Thoracic aorta (tissue), 2 donors: ENCODE data around the gene OR4B1. TPM values are rescaled to one million over a fixed set of nuclear protein-coding genes. Genes with fewer than 3 reads are reported as not detected.

ENCODE experiments used
- ATAC-seq: fragments of 150-250 bp; one replicate; pipeline ENCODE4 v1.8.0; 2017; ENCODE audit warnings: low read depth; ENCODE audit not compliant: insufficient number of reproducible peaks, low FRiP score
- DNase-seq: peaks from one replicate; pipeline ENCODE4 v3.0.0-alpha.2; 2020; ENCODE audit warnings: low spot score
- H3K27ac ChIP-seq, 2 donors: fragments of 200-600 bp; sonication (generic); 1 replicate in 1 of 2; 2 replicates in 1 of 2; pipeline ENCODE4 v1.5.1; 2016; ENCODE audit warnings: mild to moderate bottlenecking in 2 of 2, moderate library complexity in 2 of 2
- H3K27me3 ChIP-seq: fragments of 200-600 bp; sonication (generic); replicated peaks from 2 replicates; pipeline ENCODE4 v1.6.0; 2016; ENCODE audit warnings: mild to moderate bottlenecking; ENCODE audit not compliant: insufficient read depth
- H3K36me3 ChIP-seq: fragments of 200-600 bp; sonication (generic); one replicate; pipeline ENCODE4 v1.5.1; 2016
- H3K4me1 ChIP-seq, 2 donors: fragments of 200-600 bp; sonication (generic); 1 replicate in 1 of 2; 2 replicates in 1 of 2; pipeline versions ENCODE4 v1.5.1 to v1.6.0; 2016; ENCODE audit warnings: low read depth in 2 of 2, mild to moderate bottlenecking in 1 of 2; ENCODE audit not compliant: control insufficient read depth in 1 of 2
- H3K4me3 ChIP-seq: fragments of 200-600 bp; sonication (generic); 2 replicates; pipeline ENCODE4 v1.5.1; 2016; ENCODE audit warnings: mild to moderate bottlenecking
- H3K9me3 ChIP-seq: fragments of 200-600 bp; sonication (generic); 2 replicates; pipeline ENCODE4 v1.5.1; 2016
- total RNA-seq, 2 donors: library from RNA; depleted of rRNA; stranded (reverse); fragments of >200 nt; gene quantifications; one replicate each; pipeline versions ENCODE4 v1.1.0 to v1.2.3, GENCODE V29; 2016
- TF ChIP-seq, protein P1 (sequence below): fragments of 200-600 bp; sonication (generic); IDR thresholded peaks from one replicate; pipeline ENCODE4 v1.5.1; 2019; ENCODE audit warnings: antibody characterized with exemption

Gene OR4B1, protein sequence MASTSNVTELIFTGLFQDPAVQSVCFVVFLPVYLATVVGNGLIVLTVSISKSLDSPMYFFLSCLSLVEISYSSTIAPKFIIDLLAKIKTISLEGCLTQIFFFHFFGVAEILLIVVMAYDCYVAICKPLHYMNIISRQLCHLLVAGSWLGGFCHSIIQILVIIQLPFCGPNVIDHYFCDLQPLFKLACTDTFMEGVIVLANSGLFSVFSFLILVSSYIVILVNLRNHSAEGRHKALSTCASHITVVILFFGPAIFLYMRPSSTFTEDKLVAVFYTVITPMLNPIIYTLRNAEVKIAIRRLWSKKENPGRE
- total RNA-seq: not detected

DNA sequence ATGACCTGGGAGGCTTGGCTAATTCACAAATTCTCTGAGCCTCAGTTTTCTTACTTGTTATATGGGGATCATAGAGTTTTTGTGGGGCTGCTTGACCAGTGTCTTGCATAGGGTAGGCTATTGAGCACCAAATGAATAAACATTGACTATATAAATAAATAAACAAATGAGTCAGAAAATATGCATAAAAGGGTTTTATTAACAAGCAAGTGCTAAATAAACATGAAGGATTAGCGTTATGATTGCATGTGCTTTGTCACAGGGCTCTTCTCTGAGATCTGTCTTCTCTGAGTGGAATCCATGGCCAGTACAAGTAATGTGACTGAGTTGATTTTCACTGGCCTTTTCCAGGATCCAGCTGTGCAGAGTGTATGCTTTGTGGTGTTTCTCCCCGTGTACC is at the start of gene OR4B1:
TSS of gene OR4B1 (plus strand) at position 301 of the 400 bp plus-strand sequence. CDS start at position 301, 0 bp downstream.
- Histone ChIP-seq H3K27me3 (no peaks in the 10 kb centered on the region), H3K27ac (no peak within 1 kb of the TSS), H3K4me3 (no peak within 1 kb of the TSS), H3K9me3 (no peaks in the 10 kb centered on the region), H3K4me1 (no peaks in the 10 kb centered on the region), H3K36me3 (no peaks in the 10 kb centered on the region)
- TF ChIP-seq, protein P1, sequence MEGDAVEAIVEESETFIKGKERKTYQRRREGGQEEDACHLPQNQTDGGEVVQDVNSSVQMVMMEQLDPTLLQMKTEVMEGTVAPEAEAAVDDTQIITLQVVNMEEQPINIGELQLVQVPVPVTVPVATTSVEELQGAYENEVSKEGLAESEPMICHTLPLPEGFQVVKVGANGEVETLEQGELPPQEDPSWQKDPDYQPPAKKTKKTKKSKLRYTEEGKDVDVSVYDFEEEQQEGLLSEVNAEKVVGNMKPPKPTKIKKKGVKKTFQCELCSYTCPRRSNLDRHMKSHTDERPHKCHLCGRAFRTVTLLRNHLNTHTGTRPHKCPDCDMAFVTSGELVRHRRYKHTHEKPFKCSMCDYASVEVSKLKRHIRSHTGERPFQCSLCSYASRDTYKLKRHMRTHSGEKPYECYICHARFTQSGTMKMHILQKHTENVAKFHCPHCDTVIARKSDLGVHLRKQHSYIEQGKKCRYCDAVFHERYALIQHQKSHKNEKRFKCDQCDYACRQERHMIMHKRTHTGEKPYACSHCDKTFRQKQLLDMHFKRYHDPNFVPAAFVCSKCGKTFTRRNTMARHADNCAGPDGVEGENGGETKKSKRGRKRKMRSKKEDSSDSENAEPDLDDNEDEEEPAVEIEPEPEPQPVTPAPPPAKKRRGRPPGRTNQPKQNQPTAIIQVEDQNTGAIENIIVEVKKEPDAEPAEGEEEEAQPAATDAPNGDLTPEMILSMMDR: no peak
- ATAC-seq (no peak), DNase-seq (no peak)

DNA sequence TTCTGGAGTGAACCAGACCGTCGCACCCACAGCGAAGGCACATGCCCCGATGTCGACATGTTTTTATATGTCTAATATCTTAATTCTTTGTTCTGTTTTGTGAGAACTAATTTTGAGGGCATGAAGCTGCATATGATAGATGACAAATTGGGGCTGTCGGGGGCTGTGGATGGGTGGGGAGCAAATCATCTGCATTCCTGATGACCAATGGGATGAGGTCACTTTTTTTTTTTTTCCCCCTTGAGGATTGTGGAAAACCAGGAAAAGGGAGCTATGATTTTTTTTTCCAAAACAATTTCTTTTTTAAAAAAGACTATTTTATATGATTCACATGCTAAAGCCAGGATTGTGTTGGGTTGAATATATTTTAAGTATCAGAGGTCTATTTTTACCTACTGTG is 49.2 kb upstream of the OR4B1 start:
- DNase-seq (no peak), ATAC-seq (no peak)
- H3K27me3 ChIP-seq: no peaks in the 10 kb centered on the region
- H3K4me1 ChIP-seq: peaks cover 0 to 27% of the 10 kb centered on the region in 2 donors
- peaks cover 3% of the 10 kb centered on the region for H3K36me3 ChIP-seq
- no peak overlapping the region for H3K4me3 ChIP-seq
- H3K9me3 ChIP-seq: no peaks in the 10 kb centered on the region
- H3K27ac ChIP-seq: no peak overlapping the region
- TF ChIP-seq, protein P1: no peak

DNA sequence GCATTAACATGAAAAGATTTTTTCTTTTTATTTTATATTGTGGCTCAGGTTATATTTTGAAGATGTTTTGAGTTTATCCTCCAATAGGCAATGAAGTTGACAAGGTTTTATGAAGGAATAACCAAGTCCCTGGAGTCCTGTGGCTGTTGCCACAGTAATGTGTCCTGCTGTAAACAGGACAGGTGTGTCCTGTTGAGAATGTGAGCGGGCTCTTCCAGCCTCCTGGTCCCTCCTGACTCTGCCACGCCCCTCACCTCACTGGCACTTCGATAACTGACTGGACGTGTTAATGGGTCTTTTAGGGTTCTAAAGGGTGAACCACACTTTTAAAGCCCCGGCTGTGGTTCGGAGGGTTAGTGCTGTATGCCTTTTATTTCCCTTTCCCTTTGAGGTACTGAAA is 47.8 kb upstream of the OR4B1 start:
- TF ChIP-seq, protein P1: no peak
- H3K9me3 ChIP-seq: no peaks in the 10 kb centered on the region
- DNase-seq (no peak), ATAC-seq (no peak)
- H3K27me3 ChIP-seq: no peaks in the 10 kb centered on the region
- H3K27ac ChIP-seq: no peak overlapping the region
- peaks cover under 1% of the 10 kb centered on the region for H3K36me3 ChIP-seq
- peaks cover 0 to 36% of the 10 kb centered on the region in 2 donors for H3K4me1 ChIP-seq
- H3K4me3 ChIP-seq: no peak overlapping the region

DNA sequence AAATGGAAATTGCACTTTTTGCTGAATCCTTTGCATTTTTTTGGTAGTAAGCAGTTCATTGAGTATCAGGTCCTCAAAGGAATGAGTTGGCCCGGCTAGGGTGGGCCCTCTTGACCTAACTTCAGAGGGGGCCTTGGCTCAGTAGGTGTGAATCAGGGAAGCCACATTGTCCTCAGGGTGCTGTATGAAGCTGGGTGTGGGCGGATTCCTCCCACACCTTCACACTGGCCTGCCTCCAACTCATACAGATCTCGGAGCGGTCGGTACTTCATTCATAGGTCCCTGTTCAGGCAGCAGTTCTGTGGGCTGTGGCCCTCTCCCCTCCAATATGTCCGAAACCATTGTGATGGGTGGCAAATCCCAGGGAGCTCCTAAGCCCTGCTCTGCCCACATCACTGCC is 47.4 kb upstream of the OR4B1 start:
- no peak for DNase-seq
- H3K4me3 ChIP-seq: no peak overlapping the region
- H3K9me3 ChIP-seq: no peaks in the 10 kb centered on the region
- TF ChIP-seq, protein P1: no peak
- no peak for ATAC-seq
- H3K36me3 ChIP-seq: no peaks in the 10 kb centered on the region
- no peak overlapping the region for H3K27ac ChIP-seq
- H3K4me1 ChIP-seq: peaks cover 0 to 36% of the 10 kb centered on the region in 2 donors
- no peaks in the 10 kb centered on the region for H3K27me3 ChIP-seq

DNA sequence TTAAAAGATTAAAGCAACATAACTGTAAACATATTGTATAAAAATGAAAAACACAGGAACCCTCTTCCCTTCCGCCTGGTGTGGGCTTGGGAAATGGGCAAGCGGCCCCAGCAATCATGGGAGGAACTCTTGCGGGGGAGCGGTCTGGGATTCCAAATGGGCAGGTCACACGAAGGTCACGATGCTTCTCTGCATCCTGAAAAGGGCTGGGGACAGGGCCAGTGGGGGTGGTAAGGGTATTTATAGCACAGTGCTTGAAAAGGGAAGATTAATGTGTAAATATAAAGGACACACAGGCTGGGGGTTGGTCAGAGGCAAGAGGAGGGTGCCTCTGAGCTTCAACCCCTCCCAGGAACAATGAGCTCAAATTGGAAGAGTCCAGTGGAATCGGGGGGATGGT is 46.9 kb upstream of the OR4B1 start:
- no peaks in the 10 kb centered on the region for H3K36me3 ChIP-seq
- no peaks in the 10 kb centered on the region for H3K9me3 ChIP-seq
- TF ChIP-seq, protein P1: no peak
- DNase-seq: no peak
- no peak for ATAC-seq
- H3K27ac ChIP-seq: no peak overlapping the region
- no peaks in the 10 kb centered on the region for H3K27me3 ChIP-seq
- no peak overlapping the region for H3K4me3 ChIP-seq
- peaks cover 0 to 36% of the 10 kb centered on the region in 2 donors for H3K4me1 ChIP-seq
